Glutamatergic neuron (in vitro differentiated cells): Measurements from ENCODE around the gene NRF1. TPM values are rescaled to one million over a fixed set of nuclear protein-coding genes. Genes with fewer than 3 reads are reported as not detected.
A peak's percentile ranks its signal among the peaks of the same experiment; 100 is the strongest.

ENCODE experiments used
- DNase-seq: peaks from one replicate; pipeline ENCODE4 v3.0.0; 2022
- H3K27ac Mint-ChIP-seq: one replicate; pipeline ENCODE4 v1.8.0; 2020; ENCODE audit warnings: mild to moderate bottlenecking, mixed read lengths, inconsistent platforms; ENCODE audit not compliant: unreplicated experiment
- H3K27me3 Mint-ChIP-seq: one replicate; pipeline ENCODE4 v1.8.0; 2020; ENCODE audit warnings: mild to moderate bottlenecking, moderate library complexity, mixed read lengths, inconsistent platforms; ENCODE audit not compliant: unreplicated experiment
- H3K36me3 Mint-ChIP-seq: one replicate; pipeline ENCODE4 v1.8.0; 2020; ENCODE audit warnings: mild to moderate bottlenecking, mixed read lengths, inconsistent platforms; ENCODE audit not compliant: unreplicated experiment
- H3K4me1 Mint-ChIP-seq: one replicate; pipeline ENCODE4 v1.8.0; 2020; ENCODE audit warnings: mild to moderate bottlenecking, low read depth, mixed read lengths, inconsistent platforms; ENCODE audit not compliant: unreplicated experiment
- H3K4me3 Mint-ChIP-seq: one replicate; pipeline ENCODE4 v1.8.0; 2020; ENCODE audit warnings: mild to moderate bottlenecking, mixed read lengths, inconsistent platforms; ENCODE audit not compliant: unreplicated experiment
- H3K9me3 Mint-ChIP-seq: one replicate; pipeline ENCODE4 v1.8.0; 2020; ENCODE audit warnings: mild to moderate bottlenecking, moderate library complexity, mixed read lengths, inconsistent platforms; ENCODE audit not compliant: unreplicated experiment
- total RNA-seq: library from RNA; stranded (reverse); fragmentation: NEBNext Ultra II Directional; extraction: Animal tissue kit (Norgen Biotek cat#: 25700); gene quantifications from one replicate; pipeline ENCODE4 v1.2.1, GENCODE V29; 2021; ENCODE audit not compliant: unreplicated experiment
- TF ChIP-seq, protein P1 (sequence below): fragments of 200-600 bp; sonication (generic); IDR thresholded peaks from one replicate; pipeline ENCODE4 v1.5.0; 2021; ENCODE audit not compliant: partially characterized antibody, unreplicated experiment

Gene NRF1
- total RNA-seq, 1 donor from 2014 or later = 16.4 TPM

DNA sequence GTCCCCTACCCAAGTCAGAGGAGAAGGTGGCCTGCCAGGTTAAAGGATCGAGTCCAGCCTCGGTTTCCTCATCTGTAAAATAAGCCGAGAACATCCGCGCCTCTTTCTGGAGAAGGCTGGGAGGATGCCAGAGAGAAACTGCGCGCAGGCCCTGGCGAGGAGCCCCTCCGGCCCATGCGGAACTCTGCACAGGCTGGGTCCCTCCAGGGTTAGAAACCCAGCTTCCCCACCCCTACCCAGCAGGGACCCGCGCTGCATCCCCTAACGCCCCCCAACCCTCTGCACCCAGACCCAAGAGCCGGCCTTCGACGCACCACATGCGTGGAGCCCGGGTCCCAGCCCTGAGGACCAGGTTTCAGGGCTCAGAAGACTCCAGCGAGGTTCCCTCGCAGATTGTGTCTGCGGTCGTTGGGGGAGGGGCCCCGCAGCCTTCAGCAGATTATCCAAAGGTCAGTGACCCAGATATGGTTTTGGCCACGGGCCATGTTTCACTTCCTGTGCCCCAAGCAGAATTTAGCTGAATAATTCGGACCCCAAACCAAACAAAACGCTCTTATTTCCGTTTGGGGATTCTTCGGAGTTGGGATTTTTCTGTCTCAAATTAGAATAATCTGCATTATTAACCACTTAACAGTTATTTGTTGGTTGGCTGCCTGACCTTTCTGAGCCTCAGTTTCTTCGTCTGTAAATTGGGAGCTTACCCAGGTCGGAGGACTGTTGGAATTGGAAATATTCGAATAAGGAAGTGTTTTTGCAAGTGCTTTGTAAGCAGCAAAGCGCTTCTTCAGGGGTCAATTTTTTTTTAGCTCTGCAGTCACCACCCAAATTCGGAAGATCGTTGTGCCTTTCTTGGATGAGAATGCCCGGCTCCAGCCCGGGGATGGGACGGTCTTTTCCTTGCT is 173.5 kb downstream of the NRF1 start:
- TF ChIP-seq, protein P1, sequence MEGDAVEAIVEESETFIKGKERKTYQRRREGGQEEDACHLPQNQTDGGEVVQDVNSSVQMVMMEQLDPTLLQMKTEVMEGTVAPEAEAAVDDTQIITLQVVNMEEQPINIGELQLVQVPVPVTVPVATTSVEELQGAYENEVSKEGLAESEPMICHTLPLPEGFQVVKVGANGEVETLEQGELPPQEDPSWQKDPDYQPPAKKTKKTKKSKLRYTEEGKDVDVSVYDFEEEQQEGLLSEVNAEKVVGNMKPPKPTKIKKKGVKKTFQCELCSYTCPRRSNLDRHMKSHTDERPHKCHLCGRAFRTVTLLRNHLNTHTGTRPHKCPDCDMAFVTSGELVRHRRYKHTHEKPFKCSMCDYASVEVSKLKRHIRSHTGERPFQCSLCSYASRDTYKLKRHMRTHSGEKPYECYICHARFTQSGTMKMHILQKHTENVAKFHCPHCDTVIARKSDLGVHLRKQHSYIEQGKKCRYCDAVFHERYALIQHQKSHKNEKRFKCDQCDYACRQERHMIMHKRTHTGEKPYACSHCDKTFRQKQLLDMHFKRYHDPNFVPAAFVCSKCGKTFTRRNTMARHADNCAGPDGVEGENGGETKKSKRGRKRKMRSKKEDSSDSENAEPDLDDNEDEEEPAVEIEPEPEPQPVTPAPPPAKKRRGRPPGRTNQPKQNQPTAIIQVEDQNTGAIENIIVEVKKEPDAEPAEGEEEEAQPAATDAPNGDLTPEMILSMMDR = no peak
- Mint-ChIP-seq H3K27ac (peak overlapping the region; percentile 19), H3K27me3 (peaks cover 32% of the 10 kb centered on the region), H3K36me3 (no peaks in the 10 kb centered on the region), H3K4me3 (peak overlapping the region; percentile 71), H3K4me1 (peaks cover 35% of the 10 kb centered on the region), H3K9me3 (peaks cover 40% of the 10 kb centered on the region)
- DNase-seq = no peak

DNA sequence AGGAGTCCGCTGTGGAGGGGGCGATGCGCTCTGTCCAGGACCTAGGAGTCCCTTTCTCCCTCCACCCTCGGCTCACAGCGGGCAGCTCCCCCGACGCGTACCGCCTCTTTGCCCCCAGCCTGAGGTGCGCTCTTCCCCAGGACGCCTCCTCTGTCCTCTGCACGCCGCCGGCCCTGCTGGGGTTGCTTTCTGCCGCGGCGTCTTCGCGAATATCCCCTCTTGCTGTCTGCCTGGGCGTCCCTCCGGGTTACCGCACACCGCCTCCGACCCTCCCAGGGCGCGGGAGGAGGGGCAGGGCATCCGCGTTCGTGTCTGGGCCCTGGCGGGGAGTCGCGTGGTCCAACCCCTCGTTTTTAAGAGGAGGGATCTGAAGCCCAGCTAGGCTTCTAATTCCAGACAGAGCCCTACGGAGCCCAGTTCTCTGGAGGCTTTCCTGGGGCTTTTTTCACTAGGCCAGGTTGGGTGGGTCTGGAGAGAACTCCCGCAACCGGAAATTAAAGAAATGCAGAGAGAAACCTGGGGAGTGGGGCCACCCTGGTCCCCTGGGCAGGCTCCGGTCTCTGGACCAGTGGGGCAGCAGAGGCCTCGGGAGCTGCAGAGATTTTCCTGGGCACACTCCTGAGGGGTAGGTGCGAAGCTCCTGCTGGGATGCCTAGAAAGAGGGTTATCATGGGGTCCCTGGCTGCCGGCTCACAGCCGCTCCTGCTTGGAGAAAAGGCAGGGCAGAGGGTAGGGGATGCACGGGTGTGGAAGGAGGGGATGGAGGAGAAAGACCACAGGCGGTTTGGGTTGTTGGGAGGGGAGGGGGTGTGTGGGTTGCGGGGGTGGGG is 174.4 kb downstream of the NRF1 start:
- Mint-ChIP-seq H3K4me1 (peaks cover 40% of the 10 kb centered on the region), H3K4me3 (peak overlapping the region; percentile 71), H3K36me3 (no peaks in the 10 kb centered on the region), H3K27me3 (peaks cover 32% of the 10 kb centered on the region), H3K27ac (peak overlapping the region; percentile 19), H3K9me3 (peaks cover 39% of the 10 kb centered on the region)
- TF ChIP-seq, protein P1 = no peak
- peak; percentile 62 for DNase-seq

DNA sequence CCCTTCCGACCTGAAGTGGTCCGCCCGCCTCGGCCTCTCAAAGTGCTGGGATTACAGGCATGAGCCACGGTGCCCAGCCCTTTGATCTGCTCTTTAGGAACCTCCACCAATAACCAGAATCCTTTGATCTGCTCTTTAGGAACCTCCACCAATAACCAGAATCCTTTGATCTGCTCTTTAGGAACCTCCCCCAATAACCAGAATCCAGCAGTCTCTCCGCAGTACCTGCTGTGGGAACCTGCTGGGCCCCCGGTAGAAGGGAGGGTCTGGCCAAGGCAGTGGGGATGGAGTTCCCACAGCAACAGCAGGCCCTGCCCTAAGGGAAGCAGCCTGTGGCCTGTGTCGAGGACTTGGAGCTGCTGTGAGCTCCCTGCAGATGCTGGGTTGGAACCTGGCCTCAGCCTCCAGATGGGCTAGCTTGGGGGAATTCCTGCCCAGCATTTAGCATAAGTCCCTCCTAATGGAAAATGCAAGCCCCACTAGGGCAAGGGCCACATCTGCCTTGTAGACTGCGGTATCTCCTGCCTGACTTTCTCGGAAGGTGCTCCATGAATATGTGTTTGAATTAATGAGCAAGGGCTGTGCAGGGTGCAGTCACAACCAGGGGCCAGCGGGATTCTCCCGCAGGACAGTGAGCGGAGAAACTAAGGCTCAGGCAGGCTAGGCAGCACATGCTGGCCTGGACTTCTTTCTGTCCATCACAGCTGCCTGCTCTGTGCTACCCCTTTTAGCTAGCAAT is 175.5 kb downstream of the NRF1 start:
- Mint-ChIP-seq H3K27me3 (peaks cover 27% of the 10 kb centered on the region), H3K9me3 (peaks cover 33% of the 10 kb centered on the region), H3K36me3 (no peaks in the 10 kb centered on the region), H3K27ac (peak overlapping the region; percentile 90), H3K4me1 (peaks cover 43% of the 10 kb centered on the region), H3K4me3 (peak overlapping the region; percentile 69)
- peak; percentile 65 for DNase-seq
- TF ChIP-seq, protein P1 = no peak

DNA sequence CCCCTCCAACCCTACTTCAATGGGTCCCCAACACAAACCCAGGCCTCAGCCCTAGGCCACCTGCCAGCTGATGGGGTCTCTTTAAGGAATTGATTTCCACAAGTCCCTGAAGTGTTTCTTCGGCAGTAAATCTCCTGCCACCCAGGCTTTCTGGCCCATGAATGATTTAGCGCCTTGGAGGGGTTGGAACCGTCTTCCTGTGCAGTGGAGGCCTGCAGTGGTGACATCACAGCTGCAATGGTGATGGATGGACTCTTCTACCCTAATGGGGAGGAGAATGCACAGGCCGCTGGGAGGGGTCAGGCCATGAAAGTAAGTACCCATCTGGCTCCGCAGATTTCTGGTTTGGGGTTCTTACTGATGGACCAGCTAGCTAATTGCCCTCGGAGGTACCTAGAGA is 177.5 kb downstream of the NRF1 start:
- TF ChIP-seq, protein P1 = no peak
- H3K27ac Mint-ChIP-seq = peak overlapping the region; percentile 100
- peak overlapping the region; percentile 84 for H3K4me3 Mint-ChIP-seq
- peaks cover 21% of the 10 kb centered on the region for H3K9me3 Mint-ChIP-seq
- peaks cover 36% of the 10 kb centered on the region for H3K4me1 Mint-ChIP-seq
- H3K27me3 Mint-ChIP-seq = peaks cover 13% of the 10 kb centered on the region
- H3K36me3 Mint-ChIP-seq = no peaks in the 10 kb centered on the region
- DNase-seq = no peak
